GM06990 (cell line): Measurements from ENCODE around the gene PARVB.

Source experiments
- DNase-seq: peaks from one replicate; pipeline ENCODE4 v3.0.0-alpha.2; 2011; ENCODE audit not compliant: insufficient read length; ENCODE audit errors: extremely low read depth
- H3K27me3 ChIP-seq: replicated peaks from 2 replicates; pipeline ENCODE4 v1.6.0; 2011; ENCODE audit warnings: low read length; ENCODE audit not compliant: control insufficient read depth, insufficient read depth
- H3K36me3 ChIP-seq: 2 replicates; pipeline ENCODE4 v1.5.1; 2011; ENCODE audit warnings: low read length; ENCODE audit not compliant: control insufficient read depth, insufficient read depth
- H3K4me3 ChIP-seq: replicated peaks from 2 replicates; pipeline ENCODE4 v1.5.1; 2011; ENCODE audit warnings: low read depth, mild to moderate bottlenecking, control low read depth, low read length
- CTCF ChIP-seq: IDR thresholded peaks from 2 replicates; pipeline ENCODE4 v1.5.1; 2011; ENCODE audit warnings: low read length, control low read depth, mild to moderate bottlenecking, inconsistent platforms; ENCODE audit not compliant: insufficient read depth, poor library complexity, severe bottlenecking

PARVB gene

DNA sequence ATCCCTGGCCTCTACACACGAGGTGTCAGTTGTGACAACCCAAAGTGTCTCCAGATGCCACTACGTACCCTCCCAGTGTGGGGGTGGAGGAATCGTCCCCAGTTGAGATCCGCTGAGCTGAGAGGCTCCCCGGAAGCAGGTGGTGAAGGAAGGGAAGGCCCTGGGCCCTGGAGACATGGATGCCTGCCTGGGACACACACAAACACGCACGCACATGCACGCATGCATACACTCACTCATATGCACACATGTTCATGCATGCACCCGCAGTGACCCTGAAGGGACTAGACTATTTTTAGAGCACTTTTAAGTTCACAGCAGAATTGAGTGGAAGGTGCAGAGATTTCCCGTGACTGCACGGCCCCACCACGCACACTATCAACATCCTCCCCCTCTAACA is 50.9 kb downstream of the PARVB start:
- H3K36me3 ChIP-seq = peaks cover 4% of the 10 kb centered on the region
- no peak for TF ChIP-seq CTCF
- no peaks in the 10 kb centered on the region for H3K27me3 ChIP-seq
- no peak for DNase-seq
- no peak overlapping the region for H3K4me3 ChIP-seq

DNA sequence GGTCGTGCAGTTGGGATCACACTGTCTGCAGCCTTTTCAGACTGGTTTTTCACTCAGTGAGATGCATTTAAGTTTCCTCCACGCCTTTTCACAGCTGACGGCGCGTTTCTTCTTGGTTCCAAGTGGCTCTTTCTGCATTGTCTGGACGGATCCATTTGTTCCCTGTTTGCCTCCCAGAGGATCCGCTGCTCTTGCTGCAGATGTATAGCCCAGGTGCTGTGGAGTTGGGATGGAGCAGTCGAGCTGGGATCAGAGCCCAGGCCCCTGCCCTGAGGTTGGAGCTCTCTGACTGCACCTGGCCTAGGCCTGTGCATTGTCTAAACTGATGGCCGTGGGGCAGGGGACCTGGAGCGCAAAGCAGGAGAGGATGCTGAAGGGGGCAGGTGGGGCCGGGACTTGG is 51.6 kb downstream of the PARVB start:
- TF ChIP-seq CTCF = no peak
- Histone ChIP-seq H3K36me3 (peaks cover 4% of the 10 kb centered on the region), H3K27me3 (no peaks in the 10 kb centered on the region), H3K4me3 (no peak overlapping the region)
- DNase-seq = no peak

GRCh38 chr22:44076825-44077224 is 52.7 kb downstream of the PARVB start:
- TF ChIP-seq CTCF = no peak
- H3K27me3 ChIP-seq = no peaks in the 10 kb centered on the region
- no peak overlapping the region for H3K4me3 ChIP-seq
- no peak for DNase-seq
- H3K36me3 ChIP-seq = peaks cover 6% of the 10 kb centered on the region

- Histone ChIP-seq H3K4me3 (no peak overlapping the region), H3K36me3 (peaks cover 6% of the 10 kb centered on the region), H3K27me3 (no peaks in the 10 kb centered on the region)
- TF ChIP-seq CTCF = peak; percentile 91
- no peak for DNase-seq
Observed at GRCh38 chr22:44080936-44081861, 57.1 kb downstream of the PARVB start.

DNA sequence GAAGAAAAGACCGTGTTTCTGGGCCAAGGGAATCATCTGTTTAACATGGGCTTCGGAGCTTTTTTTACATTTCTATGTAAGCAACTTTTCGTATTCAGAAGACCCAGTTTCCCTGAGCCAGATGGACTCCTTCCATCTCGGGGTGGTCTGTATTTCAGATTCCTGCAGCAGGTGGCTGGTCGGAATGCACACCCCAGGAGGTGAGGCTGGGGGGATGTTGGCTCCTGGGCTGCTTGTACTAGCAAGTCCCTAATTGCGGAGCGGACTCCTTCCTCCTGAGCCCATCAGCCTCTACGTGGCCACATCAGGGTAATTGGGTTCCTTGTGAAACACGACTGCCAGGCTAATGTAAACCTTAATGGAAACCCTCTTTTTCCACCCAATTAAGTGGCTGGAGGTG is 58.7 kb downstream of the PARVB start:
- H3K36me3 ChIP-seq = peaks cover 7% of the 10 kb centered on the region
- no peak for DNase-seq
- no peaks in the 10 kb centered on the region for H3K27me3 ChIP-seq
- no peak overlapping the region for H3K4me3 ChIP-seq
- no peak for TF ChIP-seq CTCF
